ENCODE measurements around the gene THSD7A.

THSD7A gene

GRCh38 chr7:11437994-11438393, 394.0 kb downstream of the THSD7A start:
- TF ChIP-seq FOXP2 (optimal IDR thresholded peaks at IDR 0.05; ENCODE audit: borderline replicate concordance, extremely low read depth, extremely low read length, insufficient read depth) (no peak), TAF1 (IDR thresholded peaks at IDR 0.05; ENCODE audit: borderline replicate concordance, insufficient read depth, low read length) (no peak), REST (IDR thresholded peaks at IDR 0.05; ENCODE audit: insufficient read depth in 1 of 2, low read depth in 2 of 2, low read length in 2 of 2) (no peak), POLR2AphosphoS5 (IDR thresholded peaks at IDR 0.05; ENCODE audit: low read depth, low read length) (no peak), SIN3A (IDR thresholded peaks at IDR 0.05; ENCODE audit: borderline replicate concordance, insufficient read depth, low read length) (no peak)

- TF ChIP-seq SIN3A (IDR thresholded peaks at IDR 0.05; ENCODE audit: borderline replicate concordance, insufficient read depth, low read length) (no peak), POLR2AphosphoS5 (IDR thresholded peaks at IDR 0.05; ENCODE audit: low read depth, low read length) (no peak), REST (IDR thresholded peaks at IDR 0.05; ENCODE audit: insufficient read depth in 1 of 2, low read depth in 2 of 2, low read length in 2 of 2) (no peak), TAF1 (IDR thresholded peaks at IDR 0.05; ENCODE audit: borderline replicate concordance, insufficient read depth, low read length) (no peak), FOXP2 (optimal IDR thresholded peaks at IDR 0.05; ENCODE audit: borderline replicate concordance, extremely low read depth, extremely low read length, insufficient read depth) (no peak)
These were observed 395.0 kb downstream of the THSD7A start for GRCh38 chr7:11436773-11437524.

GRCh38 chr7:11436316-11436715, 395.7 kb downstream of the THSD7A start:
- TF ChIP-seq TAF1 (IDR thresholded peaks at IDR 0.05; ENCODE audit: borderline replicate concordance, insufficient read depth, low read length) = no peak
- TF ChIP-seq REST (IDR thresholded peaks at IDR 0.05; ENCODE audit: insufficient read depth in 1 of 2, low read depth in 2 of 2, low read length in 2 of 2) = no peak
- TF ChIP-seq SIN3A (IDR thresholded peaks at IDR 0.05; ENCODE audit: borderline replicate concordance, insufficient read depth, low read length) = no peak
- TF ChIP-seq POLR2AphosphoS5 (IDR thresholded peaks at IDR 0.05; ENCODE audit: low read depth, low read length) = no peak
- no peak for TF ChIP-seq FOXP2 (optimal IDR thresholded peaks at IDR 0.05; ENCODE audit: borderline replicate concordance, extremely low read depth, extremely low read length, insufficient read depth)

DNA sequence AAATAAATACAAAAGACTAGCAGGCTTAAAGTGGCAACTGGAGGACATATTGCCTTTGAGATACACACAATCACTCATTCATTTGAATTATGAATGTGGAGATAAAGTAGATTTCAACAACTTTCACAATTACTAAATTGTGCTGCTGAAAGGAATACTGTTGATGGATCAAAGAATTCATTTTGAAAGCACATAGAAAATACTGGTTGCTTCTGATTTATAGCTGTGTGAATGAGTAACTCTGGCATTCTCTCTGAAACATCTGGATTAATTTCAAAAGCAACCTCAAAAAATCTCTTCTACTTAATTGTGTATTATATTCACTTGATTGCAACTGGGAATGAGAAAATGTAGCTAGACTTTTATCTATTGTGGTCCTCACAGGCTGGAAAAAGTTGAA, 397.6 kb downstream of the THSD7A start:
- TF ChIP-seq TAF1 (IDR thresholded peaks at IDR 0.05; ENCODE audit: borderline replicate concordance, insufficient read depth, low read length) = no peak
- TF ChIP-seq FOXP2 (optimal IDR thresholded peaks at IDR 0.05; ENCODE audit: borderline replicate concordance, extremely low read depth, extremely low read length, insufficient read depth) = no peak
- TF ChIP-seq SIN3A (IDR thresholded peaks at IDR 0.05; ENCODE audit: borderline replicate concordance, insufficient read depth, low read length) = no peak
- no peak for TF ChIP-seq POLR2AphosphoS5 (IDR thresholded peaks at IDR 0.05; ENCODE audit: low read depth, low read length)
- no peak for TF ChIP-seq REST (IDR thresholded peaks at IDR 0.05; ENCODE audit: insufficient read depth in 1 of 2, low read depth in 2 of 2, low read length in 2 of 2)
